NT2/D1 (cell line): Measurements from ENCODE around the gene HRK.

ENCODE experiments used
- DNase-seq: peaks from one replicate; pipeline ENCODE4 v3.0.0-alpha.2; 2011; ENCODE audit warnings: low read depth, low spot score
- H3K27me3 ChIP-seq: 2 replicates; pipeline ENCODE4 v1.6.0; 2011; ENCODE audit warnings: mild to moderate bottlenecking; ENCODE audit not compliant: insufficient read length, insufficient read depth
- H3K36me3 ChIP-seq: 2 replicates; pipeline ENCODE4 v1.6.1; 2011; ENCODE audit warnings: mild to moderate bottlenecking, low read length, mixed read lengths; ENCODE audit not compliant: insufficient read depth, insufficient read length
- H3K4me1 ChIP-seq: 2 replicates; pipeline ENCODE4 v1.5.1; 2011; ENCODE audit not compliant: insufficient read depth, insufficient read length
- H3K4me3 ChIP-seq: 2 replicates; pipeline ENCODE4 v1.5.1; 2011; ENCODE audit warnings: low read depth; ENCODE audit not compliant: insufficient read length
- H3K9ac ChIP-seq: 2 replicates; pipeline ENCODE4 v1.6.0; 2011; ENCODE audit warnings: low read depth; ENCODE audit not compliant: insufficient read length
- H3K9me3 ChIP-seq: 2 replicates; pipeline ENCODE4 v1.5.1; 2011; ENCODE audit warnings: mild to moderate bottlenecking, low read length; ENCODE audit not compliant: insufficient read depth
- SUZ12 ChIP-seq: IDR thresholded peaks from 2 replicates; pipeline ENCODE4 v1.6.1; 2011; ENCODE audit not compliant: insufficient read length, insufficient read depth; ENCODE audit errors: extremely low read depth
- YY1 ChIP-seq: IDR thresholded peaks from 2 replicates; pipeline ENCODE4 v1.6.1; 2011; ENCODE audit not compliant: insufficient read length, insufficient read depth
- ZNF274 ChIP-seq: IDR thresholded peaks from 2 replicates; pipeline ENCODE4 v1.6.1; 2011; ENCODE audit warnings: mild to moderate bottlenecking, low read depth, low read length

Gene HRK

DNA sequence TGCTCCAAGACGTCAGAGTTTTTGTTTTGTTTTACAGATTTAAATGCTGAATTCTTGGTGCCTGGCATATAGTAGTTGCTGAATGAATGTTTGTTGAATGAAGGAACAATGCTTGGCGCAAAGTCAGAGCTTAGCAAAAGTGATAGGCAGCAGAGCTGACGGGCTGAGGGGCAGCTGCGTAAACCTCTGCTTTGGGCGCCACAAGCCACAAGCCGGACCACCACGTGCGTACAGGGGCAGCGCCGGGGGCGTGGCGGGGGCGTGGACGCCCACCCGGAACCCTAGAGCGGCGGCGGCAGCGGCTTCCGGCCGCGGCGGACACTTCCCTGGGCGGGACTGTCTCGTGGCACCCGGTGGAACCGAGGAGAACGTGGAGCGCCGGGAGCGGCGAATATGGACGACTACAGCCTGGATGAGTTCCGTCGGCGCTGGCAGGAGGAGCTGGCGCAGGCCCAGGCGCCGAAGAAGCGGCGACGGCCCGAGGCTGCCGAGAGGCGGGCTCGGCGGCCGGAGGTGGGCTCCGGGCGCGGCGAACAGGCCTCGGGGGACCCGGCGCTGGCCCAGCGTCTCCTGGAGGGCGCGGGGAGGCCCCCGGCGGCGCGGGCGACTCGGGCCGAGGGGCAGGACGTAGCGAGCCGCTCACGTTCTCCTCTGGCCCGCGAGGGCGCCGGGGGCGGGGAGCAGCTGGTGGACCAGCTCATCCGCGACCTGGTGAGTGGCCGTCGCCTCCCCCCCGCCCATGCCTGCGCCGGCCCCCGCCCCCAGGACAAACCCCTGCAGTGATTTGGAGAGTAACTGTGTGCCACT lies 29.6 kb upstream of the HRK start, which contains the start of gene FBXW8:
FBXW8 (plus strand) TSS at position 306 of the 807 bp plus-strand sequence; CDS start at position 394, 88 bp downstream.
- H3K4me1 ChIP-seq = no peaks in the 10 kb centered on the region
- H3K9ac ChIP-seq = peak within 1 kb of the TSS; percentile 52
- DNase-seq = peak; percentile 42
- H3K9me3 ChIP-seq = no peaks in the 10 kb centered on the region
- H3K4me3 ChIP-seq = peak within 1 kb of the TSS; percentile 83
- TF ChIP-seq SUZ12 (no peak), ZNF274 (no peak), YY1 (no peak)
- H3K27me3 ChIP-seq = no peaks in the 10 kb centered on the region
- H3K36me3 ChIP-seq = peaks cover 28% of the 10 kb centered on the region

DNA sequence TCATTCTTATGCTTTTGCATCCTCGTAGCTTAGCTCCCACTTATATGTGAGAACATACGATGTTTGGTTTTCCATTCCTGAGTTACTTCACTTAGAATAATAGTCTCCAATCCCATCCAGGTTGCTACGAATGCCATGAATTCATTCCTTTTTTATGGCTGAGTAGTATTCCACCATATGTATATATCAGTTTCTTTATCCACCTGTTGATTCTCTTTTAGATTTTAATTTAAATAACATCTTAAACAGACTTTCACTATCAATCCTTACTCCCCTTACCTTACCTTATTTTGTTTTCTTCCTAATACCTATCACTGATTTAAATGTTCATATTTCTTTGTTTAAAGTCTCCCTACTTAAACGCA lies 29.0 kb upstream of the HRK start:
- peaks cover 22% of the 10 kb centered on the region for H3K36me3 ChIP-seq
- no peaks in the 10 kb centered on the region for H3K9me3 ChIP-seq
- H3K27me3 ChIP-seq = no peaks in the 10 kb centered on the region
- H3K4me3 ChIP-seq = peak overlapping the region; percentile 83
- no peak for DNase-seq
- peak overlapping the region; percentile 52 for H3K9ac ChIP-seq
- H3K4me1 ChIP-seq = no peaks in the 10 kb centered on the region
- TF ChIP-seq YY1 (no peak), ZNF274 (no peak), SUZ12 (no peak)

DNA sequence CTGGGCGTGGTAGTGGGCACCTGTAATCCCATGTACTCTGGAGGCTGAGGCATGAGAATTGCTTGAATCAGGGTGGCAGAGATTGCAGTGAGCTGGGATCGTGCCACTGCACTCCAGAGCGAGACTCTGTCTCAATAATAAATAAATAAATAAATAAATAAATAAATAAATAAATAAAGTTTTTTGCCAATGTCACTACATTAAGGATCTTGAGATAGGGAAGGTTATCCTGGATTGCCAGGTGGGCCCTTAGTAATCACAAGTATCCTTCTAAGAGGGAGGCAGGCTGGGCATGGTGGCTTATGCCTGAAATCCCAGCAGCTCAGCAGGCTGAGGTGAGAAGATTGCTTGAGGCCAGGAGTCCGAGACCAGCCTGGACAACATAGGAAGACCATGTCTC lies 25.0 kb upstream of the HRK start:
- no peaks in the 10 kb centered on the region for H3K4me1 ChIP-seq
- no peak overlapping the region for H3K9ac ChIP-seq
- TF ChIP-seq YY1 (no peak), SUZ12 (no peak), ZNF274 (no peak)
- H3K4me3 ChIP-seq = no peak overlapping the region
- no peaks in the 10 kb centered on the region for H3K36me3 ChIP-seq
- H3K27me3 ChIP-seq = no peaks in the 10 kb centered on the region
- DNase-seq = no peak
- H3K9me3 ChIP-seq = no peaks in the 10 kb centered on the region

DNA sequence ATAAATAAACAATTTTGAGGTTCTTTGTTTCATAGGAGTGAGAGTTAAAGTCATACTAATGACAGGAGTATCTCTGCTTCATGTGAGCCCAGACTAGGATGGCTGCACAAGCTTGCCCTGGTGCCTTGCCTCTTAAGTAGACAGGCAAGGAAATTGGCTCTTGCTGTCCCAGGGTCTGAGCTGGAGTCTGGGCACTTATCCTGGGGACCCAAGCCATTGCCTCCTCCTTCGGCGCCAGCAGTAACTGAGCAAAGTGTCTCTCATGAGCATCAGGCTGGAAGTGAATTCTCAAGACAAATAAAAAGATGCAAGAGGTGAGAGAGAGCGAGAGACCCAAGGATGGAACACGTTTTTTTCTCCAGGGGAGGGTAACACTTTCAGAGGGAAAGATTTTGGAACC lies 22.6 kb upstream of the HRK start:
- no peaks in the 10 kb centered on the region for H3K9me3 ChIP-seq
- no peaks in the 10 kb centered on the region for H3K4me1 ChIP-seq
- H3K36me3 ChIP-seq = no peaks in the 10 kb centered on the region
- no peak for DNase-seq
- H3K9ac ChIP-seq = no peak overlapping the region
- no peaks in the 10 kb centered on the region for H3K27me3 ChIP-seq
- TF ChIP-seq ZNF274 (no peak), YY1 (no peak), SUZ12 (no peak)
- no peak overlapping the region for H3K4me3 ChIP-seq

DNA sequence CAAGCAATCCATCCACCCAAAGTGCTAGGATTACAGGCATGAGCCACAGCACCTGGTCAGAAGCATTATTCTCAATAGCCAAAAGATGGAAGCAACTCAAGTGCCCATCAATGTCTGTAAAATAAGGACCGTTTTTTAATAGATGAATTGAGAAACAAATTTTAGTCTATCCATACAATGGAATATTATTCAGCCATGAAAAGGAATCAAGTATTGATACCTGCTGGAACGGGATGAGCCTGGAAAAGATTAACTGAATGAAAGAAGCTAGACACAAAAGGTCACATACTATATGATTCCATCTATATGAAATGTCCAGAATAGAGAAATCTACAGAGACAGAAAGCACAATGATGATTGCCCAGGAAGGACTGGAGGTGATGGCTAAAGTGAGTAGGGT lies 20.4 kb upstream of the HRK start:
- no peaks in the 10 kb centered on the region for H3K4me1 ChIP-seq
- no peaks in the 10 kb centered on the region for H3K27me3 ChIP-seq
- no peak overlapping the region for H3K4me3 ChIP-seq
- no peak for TF ChIP-seq SUZ12
- TF ChIP-seq ZNF274 = no peak
- TF ChIP-seq YY1 = no peak
- no peaks in the 10 kb centered on the region for H3K36me3 ChIP-seq
- H3K9me3 ChIP-seq = no peaks in the 10 kb centered on the region
- DNase-seq = no peak
- no peak overlapping the region for H3K9ac ChIP-seq

DNA sequence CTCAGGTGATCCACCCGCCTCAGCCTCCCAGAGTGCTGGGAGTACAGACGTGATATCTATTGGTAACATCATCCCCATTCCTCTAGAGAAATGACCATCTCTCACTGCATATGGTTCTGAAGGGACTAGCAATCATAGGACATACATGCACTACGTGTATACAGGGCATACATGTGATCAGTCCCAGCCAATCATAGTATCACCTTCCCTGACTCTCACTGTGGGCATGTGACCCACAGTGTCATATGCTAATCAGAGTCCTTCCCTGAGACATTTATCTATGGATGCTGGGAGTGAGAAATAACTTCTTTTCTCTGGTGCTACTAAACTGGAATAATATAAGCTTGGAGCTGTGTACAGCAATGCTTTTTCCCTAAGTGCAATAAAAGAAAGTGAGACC lies 17.4 kb upstream of the HRK start:
- Histone ChIP-seq H3K27me3 (no peaks in the 10 kb centered on the region), H3K36me3 (no peaks in the 10 kb centered on the region), H3K9ac (no peak overlapping the region), H3K4me1 (no peaks in the 10 kb centered on the region), H3K9me3 (no peaks in the 10 kb centered on the region), H3K4me3 (no peak overlapping the region)
- DNase-seq = no peak
- TF ChIP-seq SUZ12 (no peak), YY1 (no peak)

DNA sequence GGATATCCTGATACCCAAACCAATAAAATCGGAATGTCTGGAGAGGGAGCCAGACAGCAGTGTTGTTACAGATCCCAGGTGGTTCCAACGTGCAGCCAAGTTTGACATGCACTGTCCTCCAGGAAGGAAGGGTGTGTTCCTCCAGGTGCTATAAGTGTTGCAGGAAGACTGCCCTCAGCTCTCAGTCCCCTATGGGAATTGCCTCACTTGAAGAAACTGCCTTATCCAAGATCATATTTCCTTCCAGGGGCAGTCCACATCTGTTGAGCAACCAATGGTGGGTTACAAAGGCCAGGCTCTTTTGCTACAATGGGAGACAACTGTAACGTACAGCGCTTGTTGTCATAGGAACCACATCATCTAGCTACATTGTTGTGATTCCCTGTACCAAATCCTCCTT lies 16.2 kb upstream of the HRK start:
- DNase-seq = no peak
- Histone ChIP-seq H3K27me3 (no peaks in the 10 kb centered on the region), H3K9me3 (no peaks in the 10 kb centered on the region), H3K9ac (no peak overlapping the region), H3K4me3 (no peak overlapping the region), H3K4me1 (no peaks in the 10 kb centered on the region), H3K36me3 (no peaks in the 10 kb centered on the region)
- TF ChIP-seq YY1 (no peak), ZNF274 (no peak), SUZ12 (no peak)
